ENCODE results near the gene POLG2. TPM values are rescaled to one million over a fixed set of nuclear protein-coding genes. Genes with fewer than 3 reads are reported as not detected.
A peak's percentile ranks its signal among the peaks of the same experiment; 100 is the strongest.

The POLG2 gene
- total and polyA plus RNA-seq, 2 of the 8 experiments (the other 6 are each of a cell fraction or from before 2014, with no cell fraction given): 9.7 to 34.3 TPM

DNA sequence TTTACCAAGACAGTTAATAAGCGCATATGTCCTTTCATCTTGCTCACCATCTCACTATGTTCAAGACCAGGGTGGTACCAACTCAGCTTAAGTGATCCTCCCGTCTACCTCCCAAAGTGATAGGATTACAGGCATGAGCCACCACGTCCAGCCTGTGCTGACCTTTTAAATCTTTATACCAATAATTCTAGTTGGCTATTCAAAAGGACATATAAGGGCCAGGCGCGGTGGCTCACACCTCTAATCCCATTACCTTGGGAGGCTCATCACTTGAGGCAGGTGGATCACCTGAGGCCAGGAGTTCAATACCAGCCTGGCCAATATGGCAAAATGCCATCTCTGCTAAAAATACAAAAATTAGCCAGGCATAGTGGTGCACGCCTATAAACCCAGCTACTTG is 12.3 kb upstream of the POLG2 start:
- Histone ChIP-seq H3K79me1 (ENCODE audit: low read depth, low read length) (no peaks in the 10 kb centered on the region), H3K4me3 (ENCODE audit: extremely low read depth in 1 of 4, insufficient read depth in 2 of 4, low read depth in 3 of 4, low read length in 4 of 4) (no peak overlapping the region), H2AFZ (ENCODE audit: low read length) (no peak overlapping the region), H4K5ac (ENCODE audit: insufficient read length, low read depth, low read length) (no peak overlapping the region), H3K4me2 (ENCODE audit: insufficient read depth in 1 of 2, low read depth in 2 of 2, low read length in 2 of 2) (peak overlapping the region; percentile 12 to 15; a peak in 1 of 4 replicates), H3K23ac (ENCODE audit: insufficient read length) (no peak overlapping the region), H2BK5ac (ENCODE audit: low read depth, low read length) (no peak overlapping the region), H2BK15ac (ENCODE audit: low read length) (no peak overlapping the region), H4K91ac (replicated peaks; ENCODE audit: insufficient read length, low read length) (no peak overlapping the region), H2AK5ac (ENCODE audit: low read depth, low read length) (no peak overlapping the region), H3K4ac (replicated peaks; ENCODE audit: insufficient read length, low read depth, low read length) (no peak overlapping the region), H2BK12ac (ENCODE audit: low read depth, low read length) (no peak overlapping the region), H3K27me3 (replicated peaks in 1 of 4; ENCODE audit: control insufficient read depth in 3 of 4, extremely low read depth in 1 of 4, insufficient read depth in 3 of 4, low read length in 3 of 4) (no peaks in the 10 kb centered on the region), H3K56ac (replicated peaks; ENCODE audit: insufficient read length, low read depth, low read length) (no peak overlapping the region), H3K23me2 (ENCODE audit: low read depth, low read length) (peaks cover 4% of the 10 kb centered on the region; the same call in 1 of the 2 replicates), H3K36me3 (ENCODE audit: control insufficient read depth in 2 of 4, insufficient read depth in 4 of 4, low read length in 3 of 4) (peaks cover 2 to 61% (median 27%) of the 10 kb centered on the region in 4 experiments; a peak in 5 of 8 replicates), H3K27ac (ENCODE audit: low read depth, low read length) (no peak overlapping the region), H3K18ac (ENCODE audit: extremely low read depth, low read length) (no peak overlapping the region), H3K14ac (ENCODE audit: insufficient read length) (no peak overlapping the region), H2BK20ac (ENCODE audit: low read length) (no peak overlapping the region), H4K20me1 (replicated peaks in 1 of 2; ENCODE audit: control insufficient read depth in 1 of 2, insufficient read depth in 2 of 2, low read length in 2 of 2) (peaks cover 5 to 15% of the 10 kb centered on the region in 2 experiments), H3K4me1 (replicated peaks in 1 of 4; ENCODE audit: control insufficient read depth in 3 of 4, insufficient read depth in 4 of 4, low read length in 3 of 4) (peaks cover 0 to 9% (median 2%) of the 10 kb centered on the region in 4 experiments; a peak in 5 of 7 replicates), H2BK120ac (replicated peaks; ENCODE audit: low read depth, low read length) (no peak overlapping the region), H3K79me2 (ENCODE audit: control insufficient read depth in 1 of 2, insufficient read depth in 2 of 2, low read length in 2 of 2) (peaks cover 31 to 83% of the 10 kb centered on the region in 2 experiments), H3K9me3 (ENCODE audit: insufficient read depth in 2 of 2, low read depth in 1 of 2, low read length in 1 of 2) (no peaks in the 10 kb centered on the region), H3K9ac (replicated peaks in 1 of 4; ENCODE audit: extremely low read depth in 1 of 4, low read depth in 3 of 4, low read length in 3 of 4) (no peak overlapping the region), H4K8ac (ENCODE audit: extremely low read depth, insufficient read depth, low read length) (no peak overlapping the region)
- FAIRE-seq: no peak
- WGBS, 2 experiments (ENCODE audit: extremely low coverage in 1 of 2, insufficient coverage in 1 of 2, insufficient read length in 1 of 2, insufficient replicate concordance in 2 of 2, low coverage in 1 of 2, low lambda C conversion rate in 2 of 2, missing lambda C conversion rate in 1 of 2): 92% methylated on average over 6 of the region's 6 CpGs; no CpG with 5 or more reads in 1 of the 2 experiments
- no peak for DNase-seq (ENCODE audit: low read depth in 1 of 2, low spot score in 2 of 2)
- POLR2A ChIA-PET (ENCODE audit: partially characterized antibody): interaction anchor here (1.3 to 2.5 kb wide), 4 partner anchors 11 to 29 kb away, joined by 4 to 26 read pairs (median 6); partner anchors contain the start of gene POLG2
- CTCF ChIA-PET (ENCODE audit: partially characterized antibody): interaction anchor here (2.4 kb wide), 1 partner anchor 17 kb away, joined by 11 read pairs; no protein-coding TSS in a partner anchor
- no peak for TF ChIP-seq RFX5 (IDR thresholded peaks at IDR 0.05; ENCODE audit: borderline replicate concordance, low read depth, low read length)
- no peak for TF ChIP-seq RAD21 (IDR thresholded peaks at IDR 0.05 in 1 of 2, conservative IDR thresholded peaks at IDR 0.05 in 1 of 2; ENCODE audit: low read depth in 2 of 2, low read length in 2 of 2)
- no peak for TF ChIP-seq TCF12 (IDR thresholded peaks at IDR 0.05; ENCODE audit: low read depth, low read length)
- no peak for TF ChIP-seq CHD1 (IDR thresholded peaks at IDR 0.05; ENCODE audit: low read depth, low read length)
- TF ChIP-seq BRCA1 (IDR thresholded peaks at IDR 0.05; ENCODE audit: low read depth, low read length): no peak
- TF ChIP-seq KDM1A (IDR thresholded peaks at IDR 0.05; ENCODE audit: borderline replicate concordance, low read length): no peak
- no peak for TF ChIP-seq ASH2L (IDR thresholded peaks at IDR 0.05; ENCODE audit: low read length)
- TF ChIP-seq SUZ12 (IDR thresholded peaks at IDR 0.05; ENCODE audit: low read length): no peak
- TF ChIP-seq, protein P1, sequence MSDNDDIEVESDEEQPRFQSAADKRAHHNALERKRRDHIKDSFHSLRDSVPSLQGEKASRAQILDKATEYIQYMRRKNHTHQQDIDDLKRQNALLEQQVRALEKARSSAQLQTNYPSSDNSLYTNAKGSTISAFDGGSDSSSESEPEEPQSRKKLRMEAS (IDR thresholded peaks at IDR 0.05): no peak
- no peak for TF ChIP-seq HDAC2 (IDR thresholded peaks at IDR 0.05; ENCODE audit: borderline replicate concordance in 1 of 2, low read depth in 2 of 2, low read length in 2 of 2)
- TF ChIP-seq EP300 (IDR thresholded peaks at IDR 0.05; ENCODE audit: borderline replicate concordance in 1 of 2, low read depth in 2 of 2, low read length in 2 of 2): no peak
- no peak for TF ChIP-seq SIRT6 (IDR thresholded peaks at IDR 0.05; ENCODE audit: low read length)
- TF ChIP-seq EGR1 (IDR thresholded peaks at IDR 0.05; ENCODE audit: borderline replicate concordance, low read depth, low read length): no peak
- TF ChIP-seq SP2 (IDR thresholded peaks at IDR 0.05; ENCODE audit: low read length): no peak
